Glomerular visceral epithelial cell (primary cell): ENCODE measurements around the gene KRTAP4-7.
"Not testable (repeated sequence)": the region's sequence is repeated elsewhere in the genome, so short reads cannot be mapped to it uniquely, and the experiment has no call there.

Source experiments
- DNase-seq: peaks from one replicate; pipeline ENCODE4 v3.0.0-alpha.2; 2016; ENCODE audit errors: extremely low spot score

Gene KRTAP4-7

DNA sequence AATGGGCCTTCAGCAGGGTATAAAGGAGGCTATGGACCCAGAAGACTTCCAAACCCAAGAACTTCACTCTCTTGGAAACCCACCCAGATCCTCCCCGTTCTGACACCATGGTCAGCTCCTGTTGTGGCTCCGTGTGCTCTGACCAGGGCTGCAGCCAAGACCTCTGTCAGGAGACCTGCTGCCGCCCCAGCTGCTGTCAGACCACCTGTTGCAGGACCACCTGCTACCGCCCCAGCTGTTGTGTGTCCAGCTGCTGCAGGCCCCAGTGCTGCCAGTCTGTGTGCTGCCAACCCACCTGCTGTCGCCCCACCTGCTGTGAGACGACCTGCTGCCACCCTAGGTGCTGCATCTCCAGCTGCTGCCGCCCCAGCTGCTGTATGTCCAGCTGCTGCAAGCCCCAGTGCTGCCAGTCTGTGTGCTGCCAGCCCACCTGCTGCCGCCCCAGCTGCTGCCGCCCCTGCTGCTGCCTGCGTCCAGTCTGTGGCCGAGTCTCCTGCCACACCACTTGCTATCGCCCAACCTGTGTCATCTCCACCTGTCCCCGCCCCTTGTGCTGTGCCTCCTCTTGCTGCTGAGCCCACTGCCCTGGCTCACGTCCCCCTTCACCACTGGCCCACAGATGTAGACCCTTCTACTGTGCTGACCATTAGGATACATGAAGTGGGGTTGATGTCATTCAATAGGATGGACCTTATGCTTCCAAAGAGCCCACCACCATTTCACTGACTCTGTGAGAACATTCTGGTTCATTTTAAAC lies at the start of gene KRTAP4-7:
KRTAP4-7 (plus strand) TSS at position 51 of the 757 bp plus-strand sequence; CDS start at position 108, 57 bp downstream.
- DNase-seq: not testable (repeated sequence)

DNA sequence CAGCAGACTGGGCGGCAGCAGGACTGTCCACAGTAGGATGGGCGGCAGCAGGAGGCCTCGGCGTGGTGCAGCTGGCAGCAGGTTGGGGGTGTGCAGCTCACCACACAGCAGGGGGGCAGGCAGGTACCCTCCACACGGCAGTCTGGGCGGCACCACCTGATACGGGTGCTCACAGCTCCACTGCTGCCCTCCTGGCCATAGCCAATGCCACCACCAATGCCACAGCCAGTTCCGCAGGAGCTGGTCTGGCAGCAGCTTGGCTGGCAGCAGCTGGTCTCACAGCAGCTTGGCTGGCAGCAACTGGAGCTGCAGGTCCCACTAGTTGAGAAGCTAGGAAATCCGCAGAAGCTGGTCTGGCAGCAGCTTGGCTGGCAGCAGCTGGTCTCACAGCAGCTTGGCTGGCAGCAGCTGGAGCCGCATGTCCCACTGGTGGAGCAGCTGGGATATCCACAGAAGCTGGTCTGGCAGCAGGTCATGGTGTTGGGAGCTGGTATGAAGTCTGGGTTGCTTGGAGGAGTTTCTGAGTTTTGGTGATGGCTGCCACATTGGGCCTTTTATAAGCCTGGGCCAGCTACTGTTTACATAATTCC lies 49.5 kb upstream of the KRTAP4-7 start, which contains the start of gene KRTAP1-3:
KRTAP1-3 (minus strand) TSS at position 529 of the 590 bp plus-strand sequence; CDS start at position 476, 53 bp downstream.
- not testable (repeated sequence) for DNase-seq

DNA sequence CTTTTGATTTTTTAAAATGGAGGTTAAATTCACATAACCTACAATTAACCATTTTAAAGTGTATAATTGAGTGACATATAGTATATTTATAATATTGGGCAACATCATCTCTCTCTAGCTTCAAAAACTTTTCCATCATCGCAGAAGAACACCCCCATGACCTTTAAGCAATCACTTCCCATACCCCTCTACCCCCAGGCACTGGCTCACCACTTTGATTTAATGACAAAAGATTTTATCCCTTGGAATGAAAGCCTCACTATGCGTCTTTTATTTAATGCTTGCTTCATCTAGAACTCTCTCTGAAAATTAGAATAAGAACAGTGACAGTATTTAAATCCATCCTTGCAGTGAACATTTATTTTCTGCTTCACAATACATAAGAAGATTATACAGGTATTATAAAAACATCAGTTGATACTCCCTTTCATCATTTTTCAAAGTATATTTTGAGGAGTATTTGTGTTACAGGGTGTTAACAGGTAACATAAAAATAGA lies 46.0 kb upstream of the KRTAP4-7 start:
- no peak for DNase-seq

DNA sequence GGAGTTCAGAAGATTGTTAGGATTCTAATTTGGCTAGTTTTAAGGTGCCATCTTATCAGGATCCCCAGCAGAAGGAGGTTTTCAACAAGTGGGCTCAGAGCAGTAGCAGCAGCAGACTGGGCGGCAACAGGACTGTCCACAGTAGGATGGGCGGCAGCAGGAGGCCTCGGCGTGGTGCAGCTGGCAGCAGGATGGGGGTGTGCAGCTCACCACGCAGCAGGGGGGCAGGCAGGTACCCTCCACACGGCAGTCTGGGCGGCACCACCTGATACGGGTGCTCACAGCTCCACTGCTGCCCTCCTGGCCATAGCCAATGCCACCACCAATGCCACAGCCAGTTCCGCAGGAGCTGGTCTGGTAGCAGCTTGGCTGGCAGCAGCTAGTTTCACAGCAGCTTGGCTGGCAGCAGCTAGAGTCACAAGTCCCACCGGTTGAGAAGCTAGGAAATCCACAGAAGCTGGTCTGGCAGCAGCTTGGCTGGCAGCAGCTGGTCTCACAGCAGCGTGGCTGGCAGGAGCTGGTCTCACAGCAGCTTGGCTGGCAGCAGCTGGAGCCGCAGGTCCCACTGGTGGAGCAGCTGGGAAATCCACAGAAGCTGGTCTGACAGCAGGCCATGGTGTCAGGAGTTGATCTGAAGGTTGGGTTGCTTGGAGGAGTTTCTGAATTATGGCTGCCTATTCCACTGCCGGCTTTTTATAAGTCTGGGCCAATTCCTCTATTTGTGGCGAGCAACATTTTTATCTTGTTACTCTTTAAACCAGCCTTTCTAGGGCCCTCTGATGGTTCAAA lies 43.0 kb upstream of the KRTAP4-7 start, which contains the start of gene KRTAP1-1:
KRTAP1-1 (minus strand) TSS at position 668 of the 789 bp plus-strand sequence; CDS start at position 615, 53 bp downstream.
- not testable (repeated sequence) for DNase-seq

DNA sequence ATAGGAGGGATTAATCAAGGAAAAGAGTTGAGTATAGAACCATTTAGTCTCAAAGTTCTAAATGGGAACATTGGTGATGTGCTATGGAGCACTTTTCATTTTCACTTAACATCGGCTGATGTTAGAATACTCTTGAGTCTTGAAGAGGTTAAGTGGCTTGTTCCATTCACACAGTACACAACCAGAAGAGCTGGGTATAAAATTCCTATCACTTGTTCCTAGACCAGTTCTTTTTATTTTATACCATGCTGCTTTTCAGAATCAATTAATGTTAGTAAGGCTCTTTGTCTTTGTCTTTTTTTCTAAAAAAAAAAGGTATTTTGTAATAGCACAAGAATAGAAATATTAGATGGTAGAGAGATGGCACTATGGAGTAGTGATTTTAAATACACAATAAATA lies 41.0 kb upstream of the KRTAP4-7 start:
- DNase-seq: no peak

DNA sequence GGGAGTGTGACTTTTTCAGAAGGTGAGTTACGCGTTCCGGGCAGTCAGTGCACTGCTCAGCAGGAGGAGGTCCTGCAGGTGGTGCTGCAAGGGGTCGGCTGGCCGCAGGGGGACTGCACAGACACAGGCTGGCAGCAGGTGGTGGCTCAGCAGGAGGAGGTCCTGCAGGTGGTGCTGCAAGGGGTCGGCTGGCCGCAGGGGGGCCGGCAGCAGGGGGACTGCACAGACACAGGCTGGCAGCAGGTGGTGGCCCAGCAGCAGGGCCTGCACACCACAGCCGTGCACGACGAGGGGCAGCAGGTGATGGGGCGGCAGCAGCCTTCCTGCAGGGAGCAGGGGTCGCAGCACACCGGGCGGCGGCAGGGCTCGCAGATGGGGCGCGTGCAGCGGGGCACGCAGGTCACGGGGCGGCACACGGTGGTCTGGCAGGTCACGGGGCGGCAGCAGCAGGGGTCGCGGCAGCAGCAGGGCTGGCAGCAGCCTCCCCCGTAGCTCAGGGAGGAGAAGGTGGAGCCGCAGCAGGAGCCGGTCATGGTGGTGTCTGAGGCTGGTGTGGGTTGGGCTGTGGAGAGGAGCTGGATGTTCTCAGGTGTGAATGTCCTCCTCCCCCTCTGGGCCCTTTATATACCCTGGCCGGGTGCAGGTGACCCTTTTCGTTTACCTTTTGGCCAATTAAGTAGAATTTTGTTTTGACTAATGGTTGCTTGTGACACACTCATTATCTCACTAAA lies 37.0 kb upstream of the KRTAP4-7 start, which contains the start of gene KRTAP2-1:
KRTAP2-1 (minus strand) TSS at position 582 of the 731 bp plus-strand sequence; CDS start at position 533, 49 bp downstream.
- DNase-seq: not testable (repeated sequence)

DNA sequence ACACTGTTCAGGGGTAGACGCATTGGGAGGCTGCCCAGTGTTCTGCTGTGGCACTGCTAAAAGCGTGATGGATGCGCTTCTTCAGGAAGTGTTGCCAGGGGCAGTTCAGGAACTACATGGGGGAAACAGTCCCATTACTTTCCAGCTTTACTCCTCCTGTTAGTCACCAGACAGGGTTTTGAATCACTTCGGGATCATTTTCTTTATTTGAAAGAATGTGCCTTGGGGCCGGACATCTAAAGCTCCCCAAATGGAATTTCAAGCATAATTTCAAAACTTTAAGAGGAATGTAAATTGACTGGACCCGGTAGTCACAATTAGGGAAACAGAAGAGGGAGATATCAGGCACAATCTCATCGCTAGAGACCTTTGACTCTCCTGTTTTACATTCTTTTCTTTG lies 35.5 kb upstream of the KRTAP4-7 start:
- DNase-seq: no peak

DNA sequence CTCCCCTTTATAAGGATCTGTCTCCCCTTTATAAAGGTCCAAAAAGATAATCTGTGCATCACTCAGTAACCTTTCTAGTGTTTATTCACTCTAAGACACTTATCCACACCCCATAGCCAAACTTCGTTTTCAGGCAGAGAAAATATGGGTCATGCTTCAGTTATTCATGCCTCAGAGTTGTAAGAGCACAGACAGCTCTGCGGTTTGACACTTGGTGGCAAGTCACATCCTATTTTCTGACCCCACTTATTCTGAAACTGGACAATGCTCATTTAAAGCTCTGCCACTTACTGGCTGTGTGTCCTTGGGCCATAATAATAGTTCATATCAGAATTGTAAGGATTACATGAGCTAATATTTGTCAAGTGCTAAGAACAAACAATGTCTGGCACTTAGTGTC lies 34.8 kb upstream of the KRTAP4-7 start:
- peak; percentile 71 for DNase-seq

DNA sequence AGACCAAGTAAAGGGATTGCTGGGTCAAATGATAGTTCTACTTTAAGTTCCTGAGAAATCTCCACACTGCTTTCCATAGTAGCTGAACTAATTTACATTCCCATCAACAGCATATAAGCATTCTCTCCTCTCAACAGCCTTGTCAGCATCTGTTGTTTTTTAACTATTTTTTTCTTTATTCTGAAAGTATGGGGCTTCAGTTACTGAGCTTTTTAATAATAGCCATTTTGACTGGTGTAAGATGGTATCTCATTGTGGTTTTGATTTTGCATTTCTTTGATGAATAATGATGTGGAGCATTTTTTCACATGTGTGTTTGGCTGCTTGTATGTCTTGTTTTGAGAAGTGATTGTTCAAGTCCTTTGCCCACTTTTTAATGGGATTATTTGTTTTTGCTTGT lies 31.4 kb upstream of the KRTAP4-7 start:
- no peak for DNase-seq

DNA sequence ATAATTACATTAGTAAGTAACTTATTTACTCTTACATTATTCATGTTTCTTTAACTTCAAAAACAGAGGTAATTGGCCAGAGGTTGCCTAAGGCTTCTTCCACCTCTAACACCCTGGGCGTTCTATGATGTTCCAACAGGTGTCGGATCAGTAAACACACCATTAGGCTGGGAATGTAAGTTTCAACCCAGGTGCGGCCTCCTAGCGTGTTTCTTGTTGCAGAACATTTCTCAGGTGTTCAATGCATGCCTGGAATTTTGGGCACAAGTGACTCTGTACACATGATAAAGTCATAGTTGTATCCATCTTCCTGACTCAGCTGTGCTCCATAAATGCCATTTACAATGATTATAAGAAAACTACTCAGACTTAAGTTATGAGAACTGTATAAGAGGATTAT lies 29.9 kb upstream of the KRTAP4-7 start:
- DNase-seq: no peak

DNA sequence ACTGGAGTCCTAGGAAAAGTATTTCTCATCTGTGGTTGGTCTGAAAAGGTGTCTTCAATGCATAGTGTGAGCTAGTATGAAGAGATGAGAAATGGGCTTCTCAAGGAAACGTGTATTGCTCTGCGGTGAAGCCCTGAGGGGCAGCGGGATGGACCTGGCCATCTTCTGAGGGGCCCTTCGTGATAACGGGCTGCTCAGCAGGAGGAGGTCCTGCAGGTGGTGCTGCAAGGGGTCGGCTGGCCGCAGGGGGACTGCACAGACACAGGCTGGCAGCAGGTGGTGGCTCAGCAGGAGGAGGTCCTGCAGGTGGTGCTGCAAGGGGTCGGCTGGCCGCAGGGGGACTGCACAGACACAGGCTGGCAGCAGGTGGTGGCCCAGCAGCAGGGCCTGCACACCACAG lies 29.4 kb upstream of the KRTAP4-7 start:
- DNase-seq: not testable (repeated sequence)

DNA sequence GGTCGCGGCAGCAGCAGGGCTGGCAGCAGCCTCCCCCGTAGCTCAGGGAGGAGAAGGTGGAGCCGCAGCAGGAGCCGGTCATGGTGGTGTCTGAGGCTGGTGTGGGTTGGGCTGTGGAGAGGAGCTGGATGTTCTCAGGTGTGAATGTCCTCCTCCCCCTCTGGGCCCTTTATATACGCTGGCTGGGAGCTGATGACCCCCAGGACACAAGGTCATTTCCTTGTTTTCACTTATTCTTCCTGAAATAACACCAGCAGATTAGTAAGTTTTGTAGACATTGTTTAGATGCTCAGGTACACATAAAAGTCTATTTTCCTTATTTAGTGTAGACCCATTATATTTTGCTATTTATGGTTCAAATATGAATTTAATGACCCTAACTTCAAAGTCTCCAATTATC lies 28.8 kb upstream of the KRTAP4-7 start, which contains the start of gene KRTAP2-2:
KRTAP2-2 (minus strand) TSS at position 101 of the 400 bp plus-strand sequence; CDS start at position 82, 19 bp downstream.
- DNase-seq: not testable (repeated sequence)

DNA sequence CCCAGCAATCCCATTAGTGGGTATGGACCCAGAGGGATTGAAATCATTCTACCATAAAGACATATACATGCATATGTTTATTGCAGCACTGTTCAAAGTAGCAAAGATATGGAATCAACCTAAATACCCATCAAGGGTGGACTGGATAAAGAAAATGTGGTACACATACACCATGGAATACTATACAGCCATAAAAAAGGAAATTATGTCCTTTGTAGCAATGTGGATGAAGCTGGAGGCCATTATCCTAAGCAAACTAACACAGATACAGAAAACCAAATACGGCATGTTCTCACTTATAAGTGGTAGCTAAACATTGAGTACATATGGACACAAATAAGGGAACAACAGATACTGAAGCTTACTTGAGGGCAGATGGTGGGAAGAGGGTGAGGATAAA lies 26.4 kb upstream of the KRTAP4-7 start:
- no peak for DNase-seq

DNA sequence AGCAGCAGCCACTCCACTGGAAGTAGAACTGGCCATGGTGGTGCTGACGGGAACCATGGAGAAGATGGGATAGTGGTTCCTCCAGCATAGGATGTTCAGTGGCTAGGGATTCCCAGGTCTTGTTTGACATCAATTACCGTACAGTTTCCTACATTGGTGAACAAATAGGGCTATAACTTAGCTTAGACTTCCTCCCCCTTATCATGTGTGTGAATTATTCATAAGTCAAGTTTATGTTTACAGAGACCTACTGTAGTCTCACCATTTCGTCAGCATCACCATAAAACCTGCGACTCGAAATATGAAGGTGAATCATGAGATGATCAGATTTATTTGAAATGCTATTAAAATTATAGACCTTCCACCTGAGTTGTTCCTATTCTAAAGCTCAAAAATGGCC lies 25.2 kb upstream of the KRTAP4-7 start:
- no peak for DNase-seq

DNA sequence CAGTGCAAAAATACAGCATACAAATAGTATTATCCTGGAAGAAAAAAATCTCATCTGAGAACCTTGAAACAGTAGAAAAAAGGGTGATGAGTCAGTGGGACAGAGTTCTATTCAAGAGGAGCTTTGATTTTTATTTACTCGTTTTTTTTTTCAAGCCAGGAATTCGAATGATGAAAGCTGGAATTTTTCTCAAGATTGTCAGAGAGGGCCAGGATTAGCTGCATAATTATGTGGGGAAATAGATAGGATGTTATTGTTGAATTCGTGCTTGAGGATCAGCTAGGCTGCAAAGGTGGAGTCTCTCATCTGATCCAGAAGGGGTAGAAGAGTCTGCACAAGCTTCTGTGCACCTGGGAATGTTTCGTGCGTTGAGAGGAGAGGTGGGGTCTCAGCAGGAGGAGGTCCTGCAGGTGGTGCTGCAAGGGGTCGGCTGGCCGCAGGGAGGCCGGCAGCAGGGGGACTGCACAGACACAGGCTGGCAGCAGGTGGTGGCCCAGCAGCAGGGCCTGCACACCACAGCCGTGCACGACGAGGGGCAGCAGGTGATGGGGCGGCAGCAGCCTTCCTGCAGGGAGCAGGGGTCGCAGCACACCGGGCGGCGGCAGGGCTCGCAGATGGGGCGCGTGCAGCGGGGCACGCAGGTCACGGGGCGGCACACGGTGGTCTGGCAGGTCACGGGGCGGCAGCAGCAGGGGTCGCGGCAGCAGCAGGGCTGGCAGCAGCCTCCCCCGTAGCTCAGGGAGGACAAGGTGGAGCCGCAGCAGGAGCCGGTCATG lies 24.5 kb upstream of the KRTAP4-7 start:
- DNase-seq: peak; percentile 74

DNA sequence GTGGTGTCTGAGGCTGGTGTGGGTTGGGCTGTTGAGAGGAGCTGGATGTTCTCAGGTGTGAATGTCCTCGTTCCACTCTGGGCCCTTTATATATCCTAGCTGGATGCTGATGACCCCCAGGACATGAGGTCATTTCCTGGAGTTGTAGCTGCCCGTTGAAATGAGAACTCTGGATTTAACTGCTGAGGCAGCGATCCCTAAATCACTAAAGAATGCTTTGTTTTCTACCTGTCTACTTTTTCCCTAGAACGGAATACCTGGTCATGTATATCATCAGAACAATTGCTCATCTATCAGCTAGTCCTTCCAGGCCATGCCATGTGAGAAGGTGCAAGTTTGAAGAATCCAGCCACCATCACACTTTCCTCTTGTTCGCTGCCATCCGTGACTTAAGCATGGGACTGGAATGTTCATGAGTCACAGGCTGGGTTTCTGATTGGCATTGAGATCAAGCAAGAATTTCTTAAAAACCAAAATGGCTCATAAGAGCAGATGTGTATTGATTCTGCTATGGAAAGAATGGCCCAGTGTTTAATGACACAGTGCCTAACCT lies 23.8 kb upstream of the KRTAP4-7 start, which contains the start of gene KRTAP2-3:
KRTAP2-3 (minus strand) TSS at position 63 of the 553 bp plus-strand sequence. CDS start 64 bp downstream, outside the sequence.
- peak; percentile 94 for DNase-seq

DNA sequence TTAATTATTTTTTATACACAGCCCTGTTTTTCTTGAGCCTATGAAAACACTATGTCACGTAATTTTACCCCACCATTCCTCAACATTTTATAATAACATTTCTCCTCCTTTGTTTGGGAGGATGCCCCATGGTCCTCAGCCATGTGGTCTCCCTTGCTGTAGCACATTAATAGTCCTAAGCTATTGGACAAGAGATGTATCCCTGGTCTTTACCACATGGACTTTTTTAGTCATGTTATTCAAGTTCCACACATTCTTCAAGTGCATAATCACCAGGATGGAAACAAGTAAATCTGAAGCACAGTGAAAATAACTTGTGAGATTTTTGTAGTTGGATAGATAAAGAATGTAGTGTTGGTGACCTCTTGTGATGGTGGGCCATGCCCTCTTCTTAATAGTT lies 22.0 kb upstream of the KRTAP4-7 start:
- peak; percentile 90 for DNase-seq

DNA sequence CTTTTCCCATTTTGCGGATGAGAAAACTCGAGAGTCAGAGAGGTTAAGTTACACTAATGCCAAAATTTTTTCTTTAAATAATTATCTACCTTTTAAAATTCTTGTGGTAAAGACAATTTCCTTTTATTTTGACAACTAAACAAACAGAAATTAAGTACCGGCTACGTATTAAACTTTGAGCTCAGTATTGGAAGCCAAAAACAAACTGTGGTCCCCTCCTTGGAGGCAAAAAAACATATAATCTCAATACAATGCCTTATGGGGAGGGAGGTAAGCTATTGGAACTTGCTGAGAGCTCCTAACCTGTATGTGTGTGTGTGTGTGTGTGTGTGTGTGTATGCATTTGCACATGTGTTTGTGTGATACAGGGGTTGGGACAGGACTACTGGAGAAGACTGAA lies 20.5 kb upstream of the KRTAP4-7 start:
- no peak for DNase-seq

DNA sequence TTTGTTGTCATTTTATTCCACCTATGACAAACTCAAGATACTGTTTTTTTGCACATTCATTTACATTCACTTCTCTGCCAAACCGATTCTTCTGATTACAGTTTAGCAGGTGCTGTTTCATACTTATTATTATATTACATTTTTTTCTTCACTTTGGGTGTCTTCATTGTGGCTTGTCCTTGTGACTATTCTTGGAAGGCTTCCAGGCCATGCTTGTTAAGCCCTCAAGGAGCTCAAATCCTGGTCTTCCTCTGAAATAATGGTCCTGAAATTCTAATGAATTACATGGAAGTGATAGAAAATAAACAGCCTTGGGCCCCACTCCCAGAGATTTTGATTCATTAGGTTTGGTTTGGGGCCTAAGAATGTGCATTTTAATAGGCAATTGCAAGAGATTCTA lies 19.6 kb upstream of the KRTAP4-7 start:
- DNase-seq: no peak
